Endothelial cell of umbilical vein (primary cell): ENCODE data around the gene PDAP1.

ENCODE experiments used
- CTCF ChIP-seq, 2 donors: IDR thresholded peaks; 1 replicate in 1 of 2; 2 replicates in 1 of 2; pipeline ENCODE4 v1.5.1; 2011; ENCODE audit warnings: low read length in 2 of 2, mild to moderate bottlenecking in 2 of 2, moderate library complexity in 2 of 2, control low read depth in 1 of 2, inconsistent platforms in 1 of 2, low read depth in 1 of 2; ENCODE audit not compliant: insufficient read depth in 1 of 2; ENCODE audit errors: extremely low read depth in 1 of 2
- EZH2 ChIP-seq: IDR thresholded peaks from 2 replicates; pipeline ENCODE4 v1.6.1; 2012; ENCODE audit warnings: borderline replicate concordance, low read depth, mild to moderate bottlenecking, moderate library complexity, low read length, inconsistent platforms; ENCODE audit not compliant: severe bottlenecking
- JUN ChIP-seq: IDR thresholded peaks from 2 replicates; pipeline ENCODE4 v1.6.1; 2011; ENCODE audit warnings: borderline replicate concordance, low read depth; ENCODE audit not compliant: insufficient read length, insufficient read depth
- MAX ChIP-seq: IDR thresholded peaks from 2 replicates; pipeline ENCODE4 v1.6.1; 2011; ENCODE audit not compliant: insufficient read depth, insufficient read length
- MYC ChIP-seq: IDR thresholded peaks from one replicate; pipeline ENCODE4 v1.6.1; 2011; ENCODE audit warnings: mild to moderate bottlenecking, low read depth, low read length
- POLR2A ChIP-seq: IDR thresholded peaks from 2 replicates; pipeline ENCODE4 v1.6.1; 2012; ENCODE audit warnings: low read depth, mild to moderate bottlenecking, control low read depth, low read length
- POLR2AphosphoS5 ChIP-seq: IDR thresholded peaks from 2 replicates; pipeline ENCODE4 v1.6.1; 2012; ENCODE audit warnings: low read depth, mild to moderate bottlenecking, control low read depth, low read length, moderate library complexity; ENCODE audit not compliant: insufficient read depth

DNA sequence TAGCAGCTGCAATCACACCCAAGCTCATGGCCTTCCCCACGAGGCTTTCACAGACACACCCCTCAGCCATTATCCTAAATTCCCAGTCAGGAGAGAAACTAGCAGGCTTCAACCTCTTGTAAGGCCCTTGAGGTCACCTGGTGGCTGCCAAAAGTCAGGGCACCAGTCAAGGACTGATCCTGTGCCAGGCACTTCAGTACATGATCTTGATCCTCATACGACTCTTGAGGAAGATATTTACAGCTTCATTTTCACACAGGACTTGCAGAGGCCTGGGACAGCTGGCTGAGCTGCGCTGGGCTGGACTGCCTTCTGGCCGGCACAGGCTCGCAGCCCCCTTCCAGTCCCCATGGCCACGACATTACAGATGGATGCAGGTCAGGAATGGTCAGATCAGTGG lies 8.8 kb downstream of the PDAP1 start:
- TF ChIP-seq CTCF (IDR thresholded peaks at IDR 0.05; ENCODE audit: extremely low read depth in 1 of 2, insufficient read depth in 1 of 2, low read depth in 1 of 2, low read length in 2 of 2) (no peak), POLR2A (peak; percentile 50), MYC (no peak), POLR2AphosphoS5 (no peak), EZH2 (no peak), MAX (no peak), JUN (no peak)
